DOHH2 (cell line): Measurements from ENCODE around the gene FAAP100.

Source experiments
- H3F3A ChIP-seq: fragments of 200-600 bp; sonication (generic), shearing (Covaris generic); 2 replicates; pipeline ENCODE4 v1.6.0; 2016; ENCODE audit warnings: antibody characterized with exemption, mild to moderate bottlenecking; ENCODE audit not compliant: control insufficient read depth, insufficient read depth
- H3K27ac ChIP-seq: fragments of 200-600 bp; sonication (generic); 2 replicates; pipeline ENCODE4 v1.5.1; 2014; ENCODE audit warnings: low read depth, mild to moderate bottlenecking, low read length, moderate library complexity
- H3K27me3 ChIP-seq: fragments of 200-600 bp; sonication (generic); 2 replicates; pipeline ENCODE4 v1.6.1; 2014; ENCODE audit warnings: mild to moderate bottlenecking, low read length, mixed read lengths; ENCODE audit not compliant: control insufficient read depth
- H3K36me3 ChIP-seq: fragments of 200-600 bp; sonication (generic); 2 replicates; pipeline ENCODE4 v1.6.1; 2014; ENCODE audit warnings: mild to moderate bottlenecking, low read length, moderate library complexity, mixed read lengths; ENCODE audit not compliant: control insufficient read depth
- H3K4me1 ChIP-seq: fragments of 200-600 bp; sonication (generic); 2 replicates; pipeline ENCODE4 v1.6.1; 2014; ENCODE audit warnings: mild to moderate bottlenecking, low read length, mixed read lengths; ENCODE audit not compliant: control insufficient read depth
- H3K4me2 ChIP-seq: fragments of 200-600 bp; sonication (generic); 2 replicates; pipeline ENCODE4 v1.6.0; 2014; ENCODE audit warnings: mild to moderate bottlenecking, low read length, moderate library complexity
- H3K4me3 ChIP-seq: fragments of 200-600 bp; sonication (generic); 2 replicates; pipeline ENCODE4 v1.5.1; 2014; ENCODE audit warnings: mild to moderate bottlenecking, low read length, mixed read lengths
- H3K79me2 ChIP-seq: fragments of 200-600 bp; sonication (generic); 2 replicates; pipeline ENCODE4 v1.6.1; 2014; ENCODE audit warnings: mild to moderate bottlenecking, low read length, mixed read lengths; ENCODE audit not compliant: control insufficient read depth
- H3K9me2 ChIP-seq: fragments of 200-600 bp; sonication (generic); replicated peaks from 2 replicates; pipeline ENCODE4 v1.6.1; 2014; ENCODE audit warnings: mild to moderate bottlenecking, low read length, mixed read lengths; ENCODE audit not compliant: control insufficient read depth
- H3K9me3 ChIP-seq: fragments of 200-600 bp; sonication (generic); 2 replicates; pipeline ENCODE4 v1.6.1; 2014; ENCODE audit warnings: antibody characterized with exemption, low read length, mixed read lengths; ENCODE audit not compliant: control insufficient read depth, insufficient read depth
- H4K20me1 ChIP-seq: fragments of 200-600 bp; sonication (generic); 2 replicates; pipeline ENCODE4 v1.6.0; 2014; ENCODE audit warnings: low read depth, mild to moderate bottlenecking, antibody characterized with exemption, low read length, moderate library complexity; ENCODE audit not compliant: control insufficient read depth, insufficient read depth
- CTCF ChIP-seq: fragments of 200-600 bp; sonication (generic); IDR thresholded peaks from one replicate; pipeline ENCODE4 v1.5.1; 2014; ENCODE audit warnings: antibody characterized with exemption, mild to moderate bottlenecking, low read depth, low read length; ENCODE audit not compliant: poor library complexity, severe bottlenecking
- EZH2phosphoT487 ChIP-seq: fragments of 200-600 bp; sonication (generic); IDR thresholded peaks from 2 replicates; pipeline ENCODE4 v1.6.1; 2017; ENCODE audit warnings: borderline replicate concordance, mild to moderate bottlenecking, antibody characterized with exemption, low read length, moderate library complexity, mixed read lengths

The FAAP100 gene

GRCh38 chr17:81574643-81574956 lies 22.4 kb upstream of the FAAP100 start:
- Histone ChIP-seq H3K27me3 (no peaks in the 10 kb centered on the region), H3K4me2 (no peak overlapping the region), H3K9me2 (no peaks in the 10 kb centered on the region), H3K79me2 (peaks cover 4% of the 10 kb centered on the region; the same call in 1 of the 2 replicates), H3K9me3 (no peaks in the 10 kb centered on the region), H3K27ac (no peak overlapping the region), H3F3A (no peaks in the 10 kb centered on the region), H3K36me3 (peaks cover 60% of the 10 kb centered on the region), H3K4me3 (no peak overlapping the region), H4K20me1 (no peaks in the 10 kb centered on the region), H3K4me1 (no peaks in the 10 kb centered on the region)
- no peak for TF ChIP-seq CTCF
- TF ChIP-seq EZH2phosphoT487: no peak

- Histone ChIP-seq H3K4me3 (no peak overlapping the region), H3K4me1 (no peaks in the 10 kb centered on the region), H3K27ac (no peak overlapping the region), H3K9me2 (no peaks in the 10 kb centered on the region), H3F3A (no peaks in the 10 kb centered on the region), H3K9me3 (no peaks in the 10 kb centered on the region), H3K36me3 (peaks cover 65% of the 10 kb centered on the region), H3K4me2 (no peak overlapping the region), H4K20me1 (no peaks in the 10 kb centered on the region), H3K27me3 (no peaks in the 10 kb centered on the region), H3K79me2 (peaks cover 4% of the 10 kb centered on the region; the same call in 1 of the 2 replicates)
- no peak for TF ChIP-seq EZH2phosphoT487
- no peak for TF ChIP-seq CTCF
Observed at GRCh38 chr17:81573794-81574642, 21.9 kb upstream of the FAAP100 start.

- Histone ChIP-seq H3K4me1 (no peaks in the 10 kb centered on the region), H3K9me2 (no peaks in the 10 kb centered on the region), H3K4me3 (no peak overlapping the region), H3K27me3 (no peaks in the 10 kb centered on the region), H3F3A (no peaks in the 10 kb centered on the region), H3K9me3 (no peaks in the 10 kb centered on the region), H3K27ac (no peak overlapping the region), H3K79me2 (peaks cover 4% of the 10 kb centered on the region; the same call in 1 of the 2 replicates), H3K36me3 (peaks cover 70% of the 10 kb centered on the region), H4K20me1 (no peaks in the 10 kb centered on the region), H3K4me2 (no peak overlapping the region)
- no peak for TF ChIP-seq EZH2phosphoT487
- no peak for TF ChIP-seq CTCF
Observed at GRCh38 chr17:81572563-81573168, 20.5 kb upstream of the FAAP100 start.
